Panc1 (cell line): ENCODE measurements around the gene TTC13.

Source experiments
- CTCF ChIP-seq: fragments of 450-650 bp; IDR thresholded peaks from 2 replicates; pipeline ENCODE4 v1.5.1; 2017; ENCODE audit warnings: mild to moderate bottlenecking
- POLR2AphosphoS5 ChIP-seq: IDR thresholded peaks from 2 replicates; pipeline ENCODE4 v1.6.1; 2012; ENCODE audit warnings: mild to moderate bottlenecking, low read depth, low read length, moderate library complexity
- SIN3A ChIP-seq: IDR thresholded peaks from 2 replicates; pipeline ENCODE4 v1.6.1; 2012; ENCODE audit warnings: low read depth, mild to moderate bottlenecking, low read length, moderate library complexity, borderline replicate concordance; ENCODE audit not compliant: insufficient read depth

- TF ChIP-seq SIN3A (no peak), POLR2AphosphoS5 (no peak), CTCF (no peak)
These were observed 32.7 kb upstream of the TTC13 start for GRCh38 chr1:231011360-231011759.
